22Rv1 (cell line): ENCODE data around the gene MALAT1.

Experiments used
- H3K27ac ChIP-seq: fragments of 450-650 bp; 2 replicates; pipeline ENCODE4 v1.5.1; 2017
- CTCF ChIP-seq: fragments of 450-650 bp; IDR thresholded peaks from 2 replicates; pipeline ENCODE4 v1.5.1; 2017; ENCODE audit warnings: mild to moderate bottlenecking
- ZFX ChIP-seq: fragments of 450-650 bp; IDR thresholded peaks from 2 replicates; pipeline ENCODE4 v1.6.1; 2017; ENCODE audit warnings: antibody characterized with exemption, borderline replicate concordance

Gene MALAT1

GRCh38 chr11:65553301-65554001 lies 54.6 kb downstream of the MALAT1 start:
- TF ChIP-seq ZFX (no peak), CTCF (no peak)
- no peak overlapping the region for H3K27ac ChIP-seq

GRCh38 chr11:65554057-65554818 lies 55.4 kb downstream of the MALAT1 start:
- no peak overlapping the region for H3K27ac ChIP-seq

GRCh38 chr11:65554842-65555430 lies 56.1 kb downstream of the MALAT1 start:
- H3K27ac ChIP-seq = no peak overlapping the region
- TF ChIP-seq CTCF = no peak
- no peak for TF ChIP-seq ZFX

More at GRCh38 chr11:65554057-65554818, 55.4 kb downstream of the MALAT1 start:
- TF ChIP-seq ZFX (no peak), CTCF (no peak)

- no peak overlapping the region; the same call in 1 of the 2 replicates for H3K27ac ChIP-seq
- TF ChIP-seq ZFX = no peak
- no peak for TF ChIP-seq CTCF
Measured at GRCh38 chr11:65555693-65556231, 56.9 kb downstream of the MALAT1 start.
